GM18505 (cell line): Measurements from ENCODE around the gene TMED7.

Source experiments
- ATAC-seq: cut with Tn5 transposase; IDR thresholded peaks from one replicate; pipeline ENCODE4 v1.9.1; 2021; ENCODE audit not compliant: unreplicated experiment
- POLR2A ChIP-seq: IDR thresholded peaks from 4 replicates; pipeline ENCODE4 v1.6.1; 2011; ENCODE audit warnings: borderline replicate concordance; ENCODE audit not compliant: insufficient read depth, insufficient read length; ENCODE audit errors: extremely low read depth

The TMED7 gene

DNA sequence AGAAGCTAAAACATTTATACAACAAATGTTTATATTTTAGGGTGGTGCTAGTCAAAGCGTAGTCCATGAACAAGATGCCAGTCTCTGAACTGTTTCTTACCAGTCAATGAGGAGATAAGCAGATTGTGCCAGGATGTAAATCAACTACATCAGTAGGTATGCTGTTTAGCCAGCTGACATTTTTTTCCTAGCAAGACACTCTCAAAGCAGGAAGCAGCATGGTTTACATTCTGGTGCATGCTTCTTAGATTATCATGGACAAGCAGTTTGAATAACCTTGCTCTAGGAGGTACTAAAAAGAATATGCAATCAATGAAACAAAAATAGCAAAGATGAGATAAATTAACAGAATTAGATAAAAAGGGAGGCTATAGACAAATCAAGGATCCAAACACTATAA, 40.6 kb downstream of the TMED7 start:
- ATAC-seq = no peak
- no peak for TF ChIP-seq POLR2A

GRCh38 chr5:115584501-115584900, 41.3 kb downstream of the TMED7 start:
- TF ChIP-seq POLR2A = no peak
- no peak for ATAC-seq

DNA sequence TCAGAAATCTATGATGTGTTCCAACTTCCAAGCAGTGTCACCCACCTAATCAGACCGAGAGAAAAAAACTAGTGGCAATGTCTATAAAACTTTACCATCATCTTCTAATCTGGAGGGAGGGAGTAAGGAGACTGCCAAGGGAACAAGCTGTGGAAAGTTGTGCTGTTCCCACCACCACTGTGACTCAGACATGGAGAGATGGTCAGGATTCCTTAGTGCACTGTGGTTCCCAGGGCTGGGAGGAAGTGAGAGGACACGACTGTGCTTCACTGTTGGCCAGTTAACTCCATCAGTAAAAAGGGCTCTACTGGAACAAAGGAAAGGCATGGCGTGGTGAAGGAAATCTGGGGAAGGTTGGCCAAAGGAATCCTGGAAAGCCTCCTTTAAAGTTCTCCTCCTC, 42.4 kb downstream of the TMED7 start:
- no peak for TF ChIP-seq POLR2A
- no peak for ATAC-seq

DNA sequence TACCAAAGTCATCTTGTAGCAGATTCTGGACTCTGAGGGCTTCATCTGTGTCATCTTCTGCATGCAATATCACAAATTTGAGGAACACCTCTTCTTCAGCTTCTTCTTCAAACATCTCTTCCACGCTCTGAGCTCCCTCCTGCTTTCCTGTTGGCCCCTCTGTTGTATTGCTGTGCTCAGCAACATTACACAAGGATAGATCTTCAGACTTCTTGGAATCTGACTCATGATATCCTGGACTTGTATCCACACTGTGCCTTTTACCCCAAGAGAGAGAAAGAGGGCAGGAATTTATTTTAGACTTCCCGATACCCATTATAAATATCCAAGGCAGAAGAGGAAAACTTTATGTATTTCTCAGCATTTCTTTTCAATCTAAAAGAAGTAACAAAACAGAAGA, 44.9 kb downstream of the TMED7 start:
- no peak for TF ChIP-seq POLR2A
- ATAC-seq = no peak

DNA sequence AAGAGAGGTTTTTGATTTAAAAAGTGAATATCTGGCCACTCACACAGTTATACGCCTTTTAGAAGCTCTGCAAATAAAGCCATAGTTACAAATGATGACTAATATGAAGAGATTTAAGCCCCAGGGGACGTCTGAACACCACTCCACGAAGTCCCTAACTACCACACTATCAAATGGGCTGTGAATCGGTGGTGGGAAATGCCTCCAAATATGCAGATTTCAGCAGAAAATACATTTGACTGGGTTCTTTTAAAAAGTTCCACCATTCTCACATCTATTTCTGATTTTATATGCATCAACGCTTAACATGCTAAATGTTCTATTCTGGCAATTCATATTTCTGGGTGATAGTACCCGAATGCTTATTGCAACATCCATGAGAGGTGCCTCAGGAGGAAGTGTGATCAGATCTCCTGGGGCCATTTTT, 46.1 kb downstream of the TMED7 start:
- peak; percentile 70 for ATAC-seq
- TF ChIP-seq POLR2A = no peak

- no peak for ATAC-seq
- no peak for TF ChIP-seq POLR2A
Observed at GRCh38 chr5:115579216-115579615, 46.6 kb downstream of the TMED7 start.

DNA sequence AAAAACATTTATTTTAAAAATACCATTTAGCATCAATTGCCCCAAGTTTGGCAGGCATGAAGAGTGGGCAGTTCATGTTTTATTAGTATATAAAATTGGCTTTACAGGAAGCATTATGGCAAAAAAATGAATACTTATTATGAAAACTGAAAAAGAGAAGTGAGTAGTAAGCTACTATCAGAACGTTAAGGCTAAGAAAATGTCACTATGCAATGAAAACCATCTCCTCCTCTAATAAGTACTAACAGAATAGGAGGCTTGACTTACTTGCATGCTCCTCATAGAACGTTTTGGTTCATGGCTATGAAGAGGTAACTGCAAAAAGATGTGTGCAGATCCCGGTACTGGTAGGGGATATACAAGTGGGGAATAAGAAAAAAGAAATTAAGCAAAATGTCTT, 47.2 kb downstream of the TMED7 start:
- no peak for TF ChIP-seq POLR2A
- peak; percentile 59 for ATAC-seq

- TF ChIP-seq POLR2A = no peak
- no peak for ATAC-seq
Observed at GRCh38 chr5:115577741-115578140, 48.1 kb downstream of the TMED7 start.

DNA sequence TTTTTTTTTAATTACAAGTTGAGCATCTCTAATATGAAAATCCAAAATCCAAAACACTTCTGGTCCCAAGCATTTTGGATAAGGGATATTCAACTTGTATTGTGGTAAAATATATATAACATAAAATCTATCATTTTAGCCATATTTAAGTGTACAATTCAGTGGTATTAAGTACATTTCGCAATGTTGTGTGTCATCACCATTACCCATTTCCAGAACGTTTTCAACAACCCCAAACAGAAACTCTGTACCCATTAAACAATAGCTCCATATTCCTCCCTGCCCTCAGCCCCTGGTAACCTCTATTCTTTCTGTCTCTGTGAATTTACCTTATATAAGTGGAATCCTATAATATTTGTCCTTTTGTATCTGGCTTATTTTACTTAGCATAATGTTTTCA, 48.5 kb downstream of the TMED7 start:
- no peak for ATAC-seq
- no peak for TF ChIP-seq POLR2A

- peak; percentile 31 for ATAC-seq
- no peak for TF ChIP-seq POLR2A
Observed at GRCh38 chr5:115575167-115576070, 50.4 kb downstream of the TMED7 start.

DNA sequence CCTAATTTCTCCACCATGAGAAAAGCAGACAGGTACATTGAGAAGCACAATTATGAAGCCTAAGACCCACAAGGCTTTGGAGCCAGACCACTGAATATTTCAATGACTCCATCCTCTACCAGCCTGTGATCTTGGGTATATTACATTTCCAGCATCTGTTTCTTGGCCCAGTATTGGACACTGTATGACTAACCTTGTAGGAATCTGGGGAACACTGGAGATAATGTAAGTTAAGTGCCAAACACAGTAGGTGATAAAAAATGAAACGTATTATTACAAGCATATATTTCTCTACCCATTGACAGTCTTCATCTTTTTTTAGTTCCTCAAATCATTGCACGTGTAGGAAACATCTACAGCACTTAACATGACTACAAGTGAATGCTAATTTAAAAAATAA, 52.7 kb downstream of the TMED7 start:
- ATAC-seq = no peak
- no peak for TF ChIP-seq POLR2A

DNA sequence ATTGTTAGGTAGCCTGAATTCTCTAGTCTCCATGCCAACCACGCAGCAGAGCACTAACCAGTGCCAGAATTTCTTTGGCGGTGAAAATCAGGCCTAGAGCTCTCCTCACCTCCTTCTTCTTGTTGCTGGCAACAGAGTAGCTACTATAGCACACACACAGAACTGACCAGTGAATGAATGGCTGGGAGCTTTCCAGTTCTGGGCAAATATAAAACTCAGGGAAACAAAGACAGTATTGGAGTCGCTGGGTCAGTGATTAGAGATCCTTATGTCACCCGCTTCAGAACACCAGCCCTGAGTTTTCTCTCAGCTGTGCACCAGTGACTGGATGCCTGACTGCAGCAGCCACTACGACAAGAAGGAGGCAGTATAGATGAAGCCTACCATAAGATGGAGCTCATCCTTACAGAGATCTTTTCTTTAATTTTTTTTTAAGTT, 54.4 kb downstream of the TMED7 start:
- ATAC-seq = no peak
- TF ChIP-seq POLR2A = no peak

DNA sequence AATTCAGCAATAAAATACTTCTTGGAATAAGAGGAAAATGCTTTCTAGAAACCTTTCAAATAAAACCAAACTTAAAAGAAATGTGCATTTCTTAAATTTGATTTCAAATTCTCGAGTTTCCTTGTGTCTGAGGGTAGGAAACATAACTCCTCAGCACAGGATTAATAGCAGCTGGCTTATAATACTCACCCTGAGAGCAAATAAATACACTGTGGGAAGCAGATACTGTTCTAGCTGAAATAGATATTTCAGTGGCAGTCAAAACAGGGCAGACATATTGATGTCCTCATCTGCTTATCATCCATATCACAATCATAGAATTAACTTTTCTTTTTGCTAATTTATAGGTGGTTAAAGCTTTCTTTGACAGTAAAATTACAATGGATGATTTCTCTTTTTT, 57.2 kb downstream of the TMED7 start:
- no peak for TF ChIP-seq POLR2A
- ATAC-seq = no peak

DNA sequence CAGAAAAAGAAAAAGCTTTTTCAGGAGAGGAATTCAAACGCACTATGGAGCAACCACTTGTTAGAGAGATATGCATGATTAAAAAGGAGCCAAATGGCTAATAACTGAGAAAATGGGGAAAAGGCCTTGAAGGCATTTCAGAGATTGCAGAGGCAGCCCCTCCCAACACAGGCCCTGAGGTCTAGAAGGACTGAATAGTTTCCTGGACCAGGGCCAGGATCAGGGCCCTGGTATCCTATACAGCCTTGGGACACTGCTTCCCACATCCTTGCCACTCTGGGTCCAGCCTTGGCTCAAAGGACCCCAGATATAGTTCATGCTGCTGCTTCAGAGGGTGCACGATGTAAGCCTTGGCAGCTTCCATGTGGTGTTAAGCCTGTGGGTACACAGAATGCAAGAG, 60.6 kb downstream of the TMED7 start:
- no peak for ATAC-seq
- no peak for TF ChIP-seq POLR2A
